Tibial artery (tissue), 4 donors: ENCODE results near the gene AP5Z1.

Experiments
- DNase-seq, 2 donors: peaks; one replicate each; pipeline ENCODE4 v3.0.0-alpha.2; 2019
- H3K27ac ChIP-seq, 2 donors: fragments of 200-600 bp; sonication (generic) in 1 of 2; 1 replicate in 1 of 2; 2 replicates in 1 of 2; pipeline ENCODE4 v1.5.1; 2018 to 2019; ENCODE audit warnings: mild to moderate bottlenecking in 1 of 2
- H3K27me3 ChIP-seq, 2 donors: fragments of 200-600 bp; sonication (generic) in 1 of 2; one replicate each; pipeline versions ENCODE4 v1.5.1 to v1.6.0; 2016 to 2019
- H3K36me3 ChIP-seq, 3 donors: fragments of 200-600 bp; sonication (generic) in 2 of 3; one replicate each; pipeline ENCODE4 v1.5.1; 2016 to 2019; ENCODE audit warnings: mild to moderate bottlenecking in 2 of 3
- H3K4me1 ChIP-seq, 4 donors: fragments of 200-600 bp; sonication (generic) in 2 of 4; 1 replicate in 3 of 4; 2 replicates in 1 of 4; pipeline ENCODE4 v1.5.1; 2016 to 2019
- H3K4me3 ChIP-seq, 2 donors: fragments of 200-600 bp; sonication (generic) in 1 of 2; 1 replicate in 1 of 2; 2 replicates in 1 of 2; pipeline ENCODE4 v1.5.1; 2018 to 2019; ENCODE audit warnings: mild to moderate bottlenecking in 2 of 2
- H3K9me3 ChIP-seq, 3 donors: fragments of 200-600 bp; sonication (generic) in 1 of 3; one replicate each; pipeline ENCODE4 v1.5.1; 2016 to 2019
- CTCF ChIP-seq, 2 experiments: fragments of 200-600 bp in 1 of 2; fragments of 450-650 bp in 1 of 2; IDR thresholded peaks; one replicate each; pipeline ENCODE4 v1.5.1; 2017 to 2019; ENCODE audit warnings: antibody characterized with exemption in 2 of 2, mild to moderate bottlenecking in 1 of 2, moderate library complexity in 1 of 2
- intact Hi-C: fragments of 100-400 bp; cut with DNase I; formaldehyde crosslinking; loops from one replicate; pipeline ENCODE4 v1.15.0; 2023; ENCODE audit warnings: low total_unique reads

Gene AP5Z1, protein sequence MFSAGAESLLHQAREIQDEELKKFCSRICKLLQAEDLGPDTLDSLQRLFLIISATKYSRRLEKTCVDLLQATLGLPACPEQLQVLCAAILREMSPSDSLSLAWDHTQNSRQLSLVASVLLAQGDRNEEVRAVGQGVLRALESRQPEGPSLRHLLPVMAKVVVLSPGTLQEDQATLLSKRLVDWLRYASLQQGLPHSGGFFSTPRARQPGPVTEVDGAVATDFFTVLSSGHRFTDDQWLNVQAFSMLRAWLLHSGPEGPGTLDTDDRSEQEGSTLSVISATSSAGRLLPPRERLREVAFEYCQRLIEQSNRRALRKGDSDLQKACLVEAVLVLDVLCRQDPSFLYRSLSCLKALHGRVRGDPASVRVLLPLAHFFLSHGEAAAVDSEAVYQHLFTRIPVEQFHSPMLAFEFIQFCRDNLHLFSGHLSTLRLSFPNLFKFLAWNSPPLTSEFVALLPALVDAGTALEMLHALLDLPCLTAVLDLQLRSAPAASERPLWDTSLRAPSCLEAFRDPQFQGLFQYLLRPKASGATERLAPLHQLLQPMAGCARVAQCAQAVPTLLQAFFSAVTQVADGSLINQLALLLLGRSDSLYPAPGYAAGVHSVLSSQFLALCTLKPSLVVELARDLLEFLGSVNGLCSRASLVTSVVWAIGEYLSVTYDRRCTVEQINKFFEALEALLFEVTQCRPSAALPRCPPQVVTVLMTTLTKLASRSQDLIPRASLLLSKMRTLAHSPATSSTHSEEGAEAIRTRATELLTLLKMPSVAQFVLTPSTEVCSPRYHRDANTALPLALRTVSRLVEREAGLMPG

DNA sequence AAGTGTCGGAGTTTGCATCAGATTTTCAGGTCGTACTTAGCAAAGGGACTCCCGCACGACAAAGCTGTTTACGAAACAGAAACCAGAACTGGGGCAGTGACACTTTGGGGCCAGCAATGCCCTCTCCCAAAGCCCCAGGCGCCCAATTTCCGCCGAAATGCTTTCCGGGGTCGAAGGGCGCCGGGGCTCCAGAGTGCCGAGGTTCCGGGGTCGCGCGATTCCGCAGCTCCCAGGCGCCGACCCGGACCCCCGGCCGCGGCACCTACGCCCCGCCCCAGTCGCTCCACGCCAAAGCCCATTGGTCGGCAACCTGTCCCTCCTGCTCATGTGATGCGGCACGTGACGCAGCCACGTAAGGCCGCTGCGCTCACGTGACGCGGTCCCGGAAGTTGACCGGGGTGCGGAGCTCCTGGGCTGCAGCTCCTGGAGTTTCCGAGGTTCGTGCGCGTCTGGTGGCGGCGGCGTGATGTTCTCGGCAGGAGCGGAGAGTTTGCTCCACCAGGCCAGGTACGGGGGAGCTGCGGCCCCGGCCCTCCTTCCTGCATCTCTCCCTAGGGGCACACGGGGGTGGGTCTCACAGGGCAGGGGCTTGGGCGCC is at the start of gene AP5Z1:
TSS of gene AP5Z1 (plus strand) at position 374 of the 598 bp plus-strand sequence. CDS start at position 467, 93 bp downstream.
- Histone ChIP-seq H3K4me3 (peak within 1 kb of the TSS; percentile 71 to 97), H3K4me1 (peaks cover 4 to 38% (median 31%) of the 10 kb centered on the region in 4 donors), H3K36me3 (peaks cover 0 to 6% (median 0%) of the 10 kb centered on the region in 3 donors), H3K27me3 (no peaks in the 10 kb centered on the region), H3K9me3 (no peaks in the 10 kb centered on the region), H3K27ac (peak within 1 kb of the TSS; percentile 89 to 97)
- peak; percentile 96 to 97 for DNase-seq
- intact Hi-C loops, result no loop called here
- TF ChIP-seq CTCF (IDR thresholded peaks at IDR 0.05), result peak in 1 of 2 experiments; percentile 12

GRCh38 chr7:4725850-4726450 is 49.5 kb upstream of the AP5Z1 start:
- DNase-seq, result no peak
- peak in 1 of 2 experiments; percentile 1 for TF ChIP-seq CTCF (IDR thresholded peaks at IDR 0.05)
- no peaks in the 10 kb centered on the region for H3K9me3 ChIP-seq
- peaks cover 0 to 19% (median 3%) of the 10 kb centered on the region in 3 donors for H3K36me3 ChIP-seq
- peak overlapping the region; percentile 55 to 59 for H3K4me3 ChIP-seq
- H3K4me1 ChIP-seq, result peaks cover 4 to 92% (median 52%) of the 10 kb centered on the region in 4 donors
- no peaks in the 10 kb centered on the region for H3K27me3 ChIP-seq
- intact Hi-C loops, result loop anchor here (2.0 kb wide), 1 partner anchor 19 kb away; no protein-coding TSS in a partner anchor
- peak overlapping the region; percentile 91 for H3K27ac ChIP-seq

DNA sequence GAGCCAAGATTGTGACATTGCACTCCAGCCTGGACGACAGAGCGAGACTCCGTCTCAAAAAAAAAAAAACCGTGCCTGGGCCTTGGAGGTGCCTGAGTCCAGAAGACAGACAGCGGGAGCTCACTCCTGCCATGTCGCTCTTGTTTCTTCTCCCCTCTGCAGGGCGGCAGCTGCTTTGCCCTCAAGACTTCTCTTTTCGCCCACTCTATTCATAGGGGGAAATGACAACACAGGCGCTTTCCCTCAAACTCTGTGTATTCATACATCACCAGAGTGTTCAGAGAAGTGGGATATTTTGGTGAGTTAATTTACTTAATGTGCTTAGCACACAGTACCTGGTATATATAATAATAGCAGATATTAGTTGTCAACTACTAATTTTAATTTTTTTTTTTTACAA is 48.9 kb upstream of the AP5Z1 start:
- DNase-seq, result no peak
- Histone ChIP-seq H3K4me1 (peaks cover 4 to 92% (median 54%) of the 10 kb centered on the region in 4 donors), H3K27ac (peak overlapping the region; percentile 91), H3K9me3 (no peaks in the 10 kb centered on the region), H3K36me3 (peaks cover 0 to 19% (median 3%) of the 10 kb centered on the region in 3 donors), H3K27me3 (no peaks in the 10 kb centered on the region), H3K4me3 (no peak overlapping the region)
- intact Hi-C loops, result loop anchor here (2.0 kb wide), 1 partner anchor 18 kb away; no protein-coding TSS in a partner anchor
- TF ChIP-seq CTCF (IDR thresholded peaks at IDR 0.05), result no peak

GRCh38 chr7:4727914-4728705 is 47.3 kb upstream of the AP5Z1 start:
- Histone ChIP-seq H3K9me3 (no peaks in the 10 kb centered on the region), H3K27ac (peak overlapping the region; percentile 91), H3K4me1 (peaks cover 4 to 81% (median 52%) of the 10 kb centered on the region in 4 donors), H3K36me3 (peaks cover 0 to 15% (median 0%) of the 10 kb centered on the region in 3 donors), H3K27me3 (no peaks in the 10 kb centered on the region), H3K4me3 (no peak overlapping the region)
- TF ChIP-seq CTCF (IDR thresholded peaks at IDR 0.05), result no peak
- DNase-seq, result no peak
- intact Hi-C loops, result loop anchor here (2.0 kb wide), 1 partner anchor 17 kb away; no protein-coding TSS in a partner anchor
